AG04449 (cell line): ENCODE results near the gene IDS.
"Not testable (repeated sequence)": the region's sequence is repeated elsewhere in the genome, so short reads cannot be mapped to it uniquely, and the experiment has no call there.

Experiments used
- CTCF ChIA-PET: fragments of 350-600 bp; formaldehyde crosslinking; extraction: SDS; loops from one replicate; lab custom pipeline; 2021; ENCODE audit warnings: antibody characterized with exemption; lab: Yijun Ruan, JAX
- POLR2A ChIA-PET: fragments of 400-600, 350-600 bp; formaldehyde crosslinking; extraction: SDS; loops from one replicate; lab custom pipeline; 2020; ENCODE audit warnings: antibody characterized with exemption, inconsistent platforms; lab: Yijun Ruan, JAX
- DNase-seq: peaks from one replicate; pipeline ENCODE4 v3.0.0-alpha.2; 2010; ENCODE audit warnings: low read depth, low spot score
- H3K4me3 ChIP-seq: 2 replicates; pipeline ENCODE4 v1.5.1; 2011; ENCODE audit warnings: low read depth, mild to moderate bottlenecking, control low read depth, low read length
- TF ChIP-seq, protein P1 (sequence below): IDR thresholded peaks from one replicate; pipeline ENCODE4 v1.5.1; 2011; ENCODE audit warnings: mild to moderate bottlenecking, moderate library complexity, low read length, control low read depth, inconsistent platforms; ENCODE audit not compliant: insufficient read depth; ENCODE audit errors: missing control alignments

Gene IDS

DNA sequence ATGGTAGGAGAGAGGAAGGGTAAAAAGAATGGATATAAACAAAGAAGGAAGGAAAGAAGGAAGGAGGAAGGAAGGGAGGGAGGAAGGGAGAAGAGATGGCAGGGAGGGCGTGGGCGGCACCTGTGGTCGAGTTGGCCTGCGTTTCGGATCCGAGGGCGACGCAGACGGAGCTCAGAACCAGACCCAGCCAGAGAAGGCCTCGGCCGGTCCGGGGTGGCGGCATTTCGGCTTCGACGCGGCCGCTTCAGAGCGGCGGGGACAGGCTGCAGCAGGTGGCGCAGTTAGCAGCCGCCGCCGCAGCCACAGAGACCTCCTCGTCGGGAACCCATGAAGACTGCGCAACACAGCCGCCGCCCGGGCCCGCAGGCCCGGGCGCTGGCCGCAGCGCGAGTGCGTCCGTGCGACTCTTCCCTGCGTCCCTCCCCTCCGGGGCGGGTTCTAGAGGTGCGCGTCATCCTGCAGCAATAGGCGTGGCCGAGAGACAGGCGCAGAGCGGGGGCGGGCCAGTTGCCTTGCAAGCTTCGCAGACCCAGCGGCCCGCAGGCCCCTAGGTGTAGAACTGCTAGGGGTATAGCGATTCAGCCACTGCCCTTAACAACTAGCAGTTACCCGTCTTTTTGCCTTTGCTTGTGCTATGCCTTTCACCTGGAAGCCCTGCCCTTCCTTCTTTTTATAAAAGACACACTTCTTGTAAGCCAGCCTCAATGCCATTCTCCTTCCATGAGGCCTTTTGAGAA lies at the start of gene IDS:
IDS (minus strand) TSS at position 392 of the 737 bp plus-strand sequence; CDS start at position 223, 169 bp downstream.
- peak within 1 kb of the TSS; percentile 71 for H3K4me3 ChIP-seq

DNA sequence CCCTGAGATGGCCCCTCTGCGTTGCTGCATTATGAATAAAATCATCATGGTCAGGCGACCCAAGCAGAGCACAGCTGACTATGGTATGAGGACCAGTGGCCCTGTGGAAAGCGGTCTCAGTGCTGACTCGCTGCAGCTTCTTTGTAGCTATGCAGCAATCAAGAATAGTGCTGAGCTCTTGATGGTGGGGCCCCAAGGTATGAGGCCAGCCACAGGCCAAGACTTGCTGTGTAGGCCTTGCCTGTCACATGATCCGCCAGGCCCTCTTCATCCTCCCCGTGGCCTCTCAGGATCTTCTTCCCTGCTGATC lies 46.8 kb upstream of the IDS start:
- DNase-seq, POLR2A ChIA-PET, CTCF ChIA-PET, H3K4me3 ChIP-seq: not testable (repeated sequence)

More for the DNA sequence above, at the start of gene IDS:
- TF ChIP-seq, protein P1, sequence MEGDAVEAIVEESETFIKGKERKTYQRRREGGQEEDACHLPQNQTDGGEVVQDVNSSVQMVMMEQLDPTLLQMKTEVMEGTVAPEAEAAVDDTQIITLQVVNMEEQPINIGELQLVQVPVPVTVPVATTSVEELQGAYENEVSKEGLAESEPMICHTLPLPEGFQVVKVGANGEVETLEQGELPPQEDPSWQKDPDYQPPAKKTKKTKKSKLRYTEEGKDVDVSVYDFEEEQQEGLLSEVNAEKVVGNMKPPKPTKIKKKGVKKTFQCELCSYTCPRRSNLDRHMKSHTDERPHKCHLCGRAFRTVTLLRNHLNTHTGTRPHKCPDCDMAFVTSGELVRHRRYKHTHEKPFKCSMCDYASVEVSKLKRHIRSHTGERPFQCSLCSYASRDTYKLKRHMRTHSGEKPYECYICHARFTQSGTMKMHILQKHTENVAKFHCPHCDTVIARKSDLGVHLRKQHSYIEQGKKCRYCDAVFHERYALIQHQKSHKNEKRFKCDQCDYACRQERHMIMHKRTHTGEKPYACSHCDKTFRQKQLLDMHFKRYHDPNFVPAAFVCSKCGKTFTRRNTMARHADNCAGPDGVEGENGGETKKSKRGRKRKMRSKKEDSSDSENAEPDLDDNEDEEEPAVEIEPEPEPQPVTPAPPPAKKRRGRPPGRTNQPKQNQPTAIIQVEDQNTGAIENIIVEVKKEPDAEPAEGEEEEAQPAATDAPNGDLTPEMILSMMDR: no peak
- DNase-seq: no peak
- ChIA-PET POLR2A (interaction anchor here (0.7 to 1.3 kb wide), 4 partner anchors 23 to 608 kb away, joined by 3 to 5 read pairs (median 3); no protein-coding TSS in a partner anchor), CTCF (interaction anchor here (1.5 kb wide), 1 partner anchor 13 kb away, joined by 4 read pairs; no protein-coding TSS in a partner anchor)

GRCh38 chrX:149551245-149551938 lies 46.3 kb upstream of the IDS start:
- POLR2A ChIA-PET, H3K4me3 ChIP-seq, DNase-seq, CTCF ChIA-PET: not testable (repeated sequence)

DNA sequence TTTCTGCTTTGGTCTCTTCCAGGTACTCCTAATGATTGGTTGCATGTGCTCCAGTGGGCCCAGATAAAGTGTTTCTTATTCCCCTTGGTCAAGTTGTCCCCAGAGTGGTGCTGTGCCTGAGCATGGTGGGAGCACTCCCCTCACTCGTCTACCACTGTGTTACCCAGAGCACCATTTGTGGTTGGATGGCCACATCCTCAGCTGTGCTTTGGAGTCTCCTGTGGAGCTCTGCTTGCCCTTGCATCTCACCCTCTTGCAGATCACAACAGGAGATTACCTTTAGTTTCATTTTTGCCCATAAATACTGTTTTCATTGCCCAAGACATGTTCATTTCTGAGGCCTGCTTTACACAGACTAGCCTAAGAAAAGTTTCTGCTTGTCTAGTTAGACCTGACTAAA lies 45.3 kb upstream of the IDS start:
- H3K4me3 ChIP-seq, POLR2A ChIA-PET, DNase-seq, CTCF ChIA-PET: not testable (repeated sequence)

- H3K4me3 ChIP-seq, CTCF ChIA-PET, DNase-seq, POLR2A ChIA-PET: not testable (repeated sequence)
These were observed 44.6 kb upstream of the IDS start, which contains the start of gene HSFX3 for GRCh38 chrX:149549701-149550100. HSFX3 (minus strand) TSS chrX:149549924; CDS start chrX:149549852, 72 bp downstream.

- POLR2A ChIA-PET, DNase-seq, H3K4me3 ChIP-seq, CTCF ChIA-PET: not testable (repeated sequence)
These were observed 42.7 kb upstream of the IDS start for GRCh38 chrX:149547782-149548181.

DNA sequence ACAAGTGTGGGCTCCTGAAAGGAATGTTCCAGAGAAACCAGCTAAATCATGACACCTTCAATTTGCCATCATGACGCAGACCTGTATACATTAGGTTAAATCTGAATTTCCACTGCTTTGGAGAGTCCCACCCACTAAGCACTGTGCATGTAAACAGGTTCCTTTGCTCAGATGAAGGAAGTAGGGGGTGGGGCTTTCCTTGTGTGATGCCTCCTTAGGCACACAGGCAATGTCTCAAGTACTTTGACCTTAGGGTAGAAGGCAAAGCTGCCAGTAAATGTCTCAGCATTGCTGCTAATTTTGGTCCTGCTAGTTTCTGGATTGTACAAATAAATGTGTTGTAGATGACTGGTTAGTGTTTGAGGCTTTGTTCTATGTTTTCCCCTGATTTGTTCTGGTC lies 41.9 kb upstream of the IDS start:
- DNase-seq, H3K4me3 ChIP-seq, POLR2A ChIA-PET, CTCF ChIA-PET: not testable (repeated sequence)

DNA sequence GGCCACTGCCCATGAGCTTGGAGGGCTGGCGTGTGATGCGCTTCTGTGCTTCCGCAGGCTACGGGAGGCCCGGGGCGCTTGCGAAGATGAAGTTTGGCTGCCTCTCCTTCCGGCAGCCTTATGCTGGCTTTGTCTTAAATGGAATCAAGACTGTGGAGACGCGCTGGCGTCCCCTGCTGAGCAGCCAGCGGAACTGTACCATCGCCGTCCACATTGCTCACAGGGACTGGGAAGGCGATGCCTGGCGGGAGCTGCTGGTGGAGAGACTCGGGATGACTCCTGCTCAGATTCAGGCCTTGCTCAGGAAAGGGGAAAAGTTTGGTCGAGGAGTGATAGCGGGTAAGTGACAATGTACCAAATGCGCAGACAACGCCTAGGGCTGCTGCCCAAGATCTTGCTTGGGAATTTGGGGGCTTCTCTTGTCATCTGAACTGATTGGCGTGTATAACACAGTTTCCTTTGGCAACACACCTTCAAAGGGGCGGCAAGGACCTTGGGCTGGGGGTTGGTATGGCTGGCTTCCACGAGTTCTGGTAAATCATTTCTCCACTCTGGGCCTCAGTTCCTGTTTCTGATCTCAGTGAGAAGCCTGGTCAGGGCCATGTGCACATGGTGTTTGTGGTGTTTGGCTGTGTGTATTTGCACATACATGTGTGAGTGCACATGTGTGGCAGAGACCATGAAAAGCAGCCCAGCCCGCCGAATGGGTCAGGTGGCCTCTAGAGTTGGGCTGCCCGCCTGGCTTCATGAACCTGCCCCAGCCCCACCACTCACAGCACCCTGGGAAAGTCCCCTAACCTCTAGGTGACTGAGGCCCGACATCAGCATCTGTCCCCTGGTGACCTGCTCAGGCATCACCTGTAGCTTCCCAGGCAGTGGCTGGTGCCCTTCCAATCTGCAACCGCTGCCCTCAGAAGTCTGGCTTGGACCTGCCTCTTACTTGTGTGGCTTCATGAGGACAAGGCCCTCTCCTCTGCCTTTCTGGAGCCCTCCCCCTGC lies 40.7 kb upstream of the IDS start:
- DNase-seq, CTCF ChIA-PET, H3K4me3 ChIP-seq, POLR2A ChIA-PET: not testable (repeated sequence)

GRCh38 chrX:149541521-149542047 lies 36.5 kb upstream of the IDS start:
- H3K4me3 ChIP-seq: peak overlapping the region; percentile 75
- TF ChIP-seq, protein P1: no peak
- POLR2A ChIA-PET: no interaction called here
- DNase-seq: no peak
- CTCF ChIA-PET: no interaction called here
